PFSK-1 (cell line): ENCODE data around the gene KANK4.

ENCODE experiments used
- POLR2AphosphoS5 ChIP-seq: IDR thresholded peaks from 2 replicates; pipeline ENCODE4 v1.6.1; 2012; ENCODE audit warnings: low read depth, mild to moderate bottlenecking, control low read depth, low read length, moderate library complexity
- REST ChIP-seq, 2 experiments: IDR thresholded peaks; 2 replicates each; pipeline versions ENCODE4 v1.6.1 to v1.8.0; 2011 to 2012; ENCODE audit warnings: low read depth in 2 of 2, low read length in 2 of 2, control low read depth in 1 of 2, inconsistent platforms in 1 of 2, mild to moderate bottlenecking in 1 of 2, moderate library complexity in 1 of 2; ENCODE audit not compliant: insufficient read depth in 1 of 2
- SIN3A ChIP-seq: IDR thresholded peaks from 2 replicates; pipeline ENCODE4 v1.6.1; 2012; ENCODE audit warnings: mild to moderate bottlenecking, low read length, moderate library complexity, borderline replicate concordance; ENCODE audit not compliant: insufficient read depth

DNA sequence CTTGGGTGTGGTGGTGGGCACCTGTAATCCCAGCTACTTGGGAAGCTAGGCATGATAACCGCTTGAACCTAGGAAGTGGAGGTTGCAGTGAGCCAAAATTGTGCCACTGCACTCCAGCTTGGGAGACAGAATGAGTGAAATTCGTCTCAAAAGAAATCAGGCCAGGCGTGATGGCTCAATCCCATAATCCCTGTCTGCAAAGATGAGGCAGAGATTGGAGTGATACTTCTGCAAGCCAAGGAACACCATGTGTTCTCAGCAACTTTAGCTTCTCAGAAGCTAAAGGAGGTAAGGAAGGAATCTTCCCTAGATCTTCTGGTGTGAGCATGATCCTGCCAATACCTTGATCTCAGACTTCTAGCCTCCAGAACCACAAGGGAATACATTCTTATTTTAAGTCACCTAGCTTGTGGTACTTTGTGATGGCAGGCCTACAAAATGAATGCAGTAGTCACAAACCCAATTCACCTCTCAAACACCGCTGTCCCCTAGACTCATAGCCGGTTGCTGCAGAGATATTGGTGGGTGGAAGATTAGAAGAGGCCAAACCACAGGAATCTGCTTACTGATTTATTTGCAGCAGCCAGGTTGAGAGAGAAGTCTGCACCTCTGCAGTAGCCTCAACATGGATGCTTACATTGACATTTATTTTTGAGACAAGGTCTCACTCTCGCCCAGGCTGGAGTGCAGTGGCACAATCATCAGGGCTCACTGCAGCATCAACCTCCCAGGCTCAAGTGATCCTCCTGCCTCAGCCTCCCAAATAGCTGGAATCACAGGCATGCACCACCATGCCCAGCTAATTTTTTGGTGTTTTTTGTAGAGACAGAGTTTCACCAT is 105.9 kb downstream of the KANK4 start:
- no peak for TF ChIP-seq REST (IDR thresholded peaks at IDR 0.05; ENCODE audit: insufficient read depth in 1 of 2, low read depth in 2 of 2, low read length in 2 of 2)
- no peak for TF ChIP-seq POLR2AphosphoS5
- no peak for TF ChIP-seq SIN3A
